MM.1S (cell line): Measurements from ENCODE around the gene TRNP1.

Experiments used
- DNase-seq: peaks from one replicate; pipeline ENCODE4 v3.0.0-alpha.2; 2015
- H2AFZ ChIP-seq: fragments of 300-600 bp; sonication (generic); 2 replicates; pipeline ENCODE4 v1.6.0; 2016; ENCODE audit warnings: antibody characterized with exemption, low read length
- H3F3A ChIP-seq: fragments of 300-600 bp; sonication (generic); 2 replicates; pipeline ENCODE4 v1.6.1; 2016; ENCODE audit warnings: mild to moderate bottlenecking, antibody characterized with exemption, low read length, moderate library complexity, mixed read lengths; ENCODE audit not compliant: insufficient read depth
- H3K27ac ChIP-seq: fragments of 300-600 bp; sonication (generic); 2 replicates; pipeline ENCODE4 v1.5.1; 2016; ENCODE audit warnings: mild to moderate bottlenecking, low read length
- H3K27me3 ChIP-seq: fragments of 300-600 bp; sonication (generic); replicated peaks from 2 replicates; pipeline ENCODE4 v1.6.0; 2016; ENCODE audit warnings: low read length; ENCODE audit not compliant: insufficient read depth
- H3K36me3 ChIP-seq: fragments of 300-600 bp; sonication (generic); replicated peaks from 2 replicates; pipeline ENCODE4 v1.6.1; 2016; ENCODE audit warnings: mild to moderate bottlenecking, low read length, mixed read lengths; ENCODE audit not compliant: insufficient read depth
- H3K4me1 ChIP-seq: fragments of 300-600 bp; sonication (generic); 2 replicates; pipeline ENCODE4 v1.6.1; 2016; ENCODE audit warnings: low read length, mixed read lengths
- H3K4me2 ChIP-seq: fragments of 300-600 bp; sonication (generic); 2 replicates; pipeline ENCODE4 v1.6.0; 2016; ENCODE audit warnings: low read depth, low read length
- H3K4me3 ChIP-seq: fragments of 300-600 bp; sonication (generic); 2 replicates; pipeline ENCODE4 v1.5.1; 2016; ENCODE audit warnings: low read length, mixed read lengths
- H3K79me2 ChIP-seq: fragments of 300-600 bp; sonication (generic); 2 replicates; pipeline ENCODE4 v1.6.1; 2016; ENCODE audit warnings: mixed run types, low read length, mixed read lengths
- H3K9ac ChIP-seq: fragments of 300-600 bp; sonication (generic); 2 replicates; pipeline ENCODE4 v1.6.1; 2016; ENCODE audit warnings: low read length, mixed read lengths
- H3K9me2 ChIP-seq: fragments of 300-600 bp; sonication (generic); replicated peaks from 2 replicates; pipeline ENCODE4 v1.6.1; 2016; ENCODE audit warnings: mild to moderate bottlenecking, low read length, mixed read lengths; ENCODE audit not compliant: insufficient read depth
- H3K9me3 ChIP-seq: fragments of 300-600 bp; sonication (generic); replicated peaks from 2 replicates; pipeline ENCODE4 v1.6.1; 2016; ENCODE audit warnings: mild to moderate bottlenecking, low read length, mixed read lengths; ENCODE audit not compliant: insufficient read depth
- H4K20me1 ChIP-seq: fragments of 300-600 bp; sonication (generic); 2 replicates; pipeline ENCODE4 v1.6.1; 2016; ENCODE audit warnings: mild to moderate bottlenecking, low read length, moderate library complexity, mixed read lengths; ENCODE audit not compliant: insufficient read depth
- CTCF ChIP-seq: fragments of 300-600 bp; sonication (generic); IDR thresholded peaks from 2 replicates; pipeline ENCODE4 v1.5.1; 2016; ENCODE audit warnings: antibody characterized with exemption, low read length, mixed read lengths
- EZH2 ChIP-seq: fragments of 300-600 bp; sonication (generic); optimal IDR thresholded peaks from 2 replicates; pipeline ENCODE3; 2017; ENCODE audit warnings: low read depth, mild to moderate bottlenecking, antibody characterized with exemption, low read length, mixed read lengths
- EZH2phosphoT487 ChIP-seq: fragments of 300-600 bp; sonication (generic); IDR thresholded peaks from 2 replicates; pipeline ENCODE4 v1.6.1; 2018; ENCODE audit warnings: antibody characterized with exemption, low read length

TRNP1 gene

DNA sequence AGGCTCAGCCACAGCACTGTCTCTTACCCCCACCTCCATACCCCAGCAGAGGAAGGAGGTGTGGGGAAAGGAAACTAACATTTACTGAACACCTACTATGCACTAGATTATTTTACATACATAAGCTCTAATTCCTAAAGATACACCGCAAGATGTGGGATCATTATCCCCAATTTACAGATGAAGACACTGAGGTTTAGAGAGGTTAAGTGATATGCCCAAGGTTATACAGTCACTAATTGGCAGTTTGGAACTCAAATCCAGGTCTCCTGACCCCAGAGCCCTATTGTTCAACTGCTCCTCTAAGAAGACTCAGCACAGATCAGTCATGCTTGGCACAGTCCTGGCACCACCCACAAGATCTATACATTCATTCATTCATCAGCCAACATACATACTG, 22.9 kb downstream of the TRNP1 start:
- TF ChIP-seq EZH2, result no peak
- TF ChIP-seq CTCF, result no peak
- no peak for TF ChIP-seq EZH2phosphoT487
- DNase-seq, result no peak
- Histone ChIP-seq H3K9ac (no peak overlapping the region), H2AFZ (no peak overlapping the region), H3K4me2 (no peak overlapping the region), H3F3A (no peaks in the 10 kb centered on the region), H3K27me3 (peaks cover 9% of the 10 kb centered on the region), H3K79me2 (no peaks in the 10 kb centered on the region), H3K9me3 (no peaks in the 10 kb centered on the region), H3K4me1 (no peaks in the 10 kb centered on the region; the same call in 1 of the 2 replicates), H3K4me3 (no peak overlapping the region), H3K27ac (no peak overlapping the region), H3K36me3 (no peaks in the 10 kb centered on the region), H3K9me2 (no peaks in the 10 kb centered on the region), H4K20me1 (no peaks in the 10 kb centered on the region)

DNA sequence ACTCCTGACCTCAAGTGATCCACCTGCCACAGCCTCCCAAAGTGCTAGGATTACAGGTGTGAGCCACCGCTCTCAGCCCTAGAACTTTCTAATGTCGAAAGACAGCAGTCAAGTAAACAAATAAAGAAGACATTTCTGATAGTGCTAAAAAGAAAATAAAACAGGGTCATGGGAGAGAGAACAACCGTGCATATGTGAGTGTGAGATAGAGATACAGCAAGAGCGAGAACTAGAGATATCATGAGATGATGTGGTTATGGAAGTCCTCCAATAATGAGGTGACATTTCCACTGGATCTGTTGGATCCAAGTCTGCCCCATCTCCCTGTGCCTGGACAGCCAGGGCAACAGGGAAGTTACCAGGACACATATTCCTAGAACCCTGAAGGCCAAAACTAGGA, 23.7 kb downstream of the TRNP1 start:
- Histone ChIP-seq H3K9me2 (no peaks in the 10 kb centered on the region), H2AFZ (no peak overlapping the region), H3K4me2 (no peak overlapping the region), H3K9ac (no peak overlapping the region), H3K27me3 (peaks cover 2% of the 10 kb centered on the region), H4K20me1 (no peaks in the 10 kb centered on the region), H3K79me2 (no peaks in the 10 kb centered on the region), H3K36me3 (no peaks in the 10 kb centered on the region), H3F3A (no peaks in the 10 kb centered on the region), H3K4me3 (no peak overlapping the region), H3K4me1 (no peaks in the 10 kb centered on the region; the same call in 1 of the 2 replicates), H3K27ac (no peak overlapping the region), H3K9me3 (no peaks in the 10 kb centered on the region)
- TF ChIP-seq CTCF (no peak), EZH2phosphoT487 (no peak), EZH2 (no peak)
- no peak for DNase-seq

- no peak for TF ChIP-seq CTCF
- TF ChIP-seq EZH2phosphoT487, result no peak
- TF ChIP-seq EZH2, result no peak
- H3K9me3 ChIP-seq, result no peaks in the 10 kb centered on the region
- H3K4me2 ChIP-seq, result no peak overlapping the region
- H3K27ac ChIP-seq, result no peak overlapping the region
- no peaks in the 10 kb centered on the region; the same call in 1 of the 2 replicates for H3K4me1 ChIP-seq
- DNase-seq, result no peak
- H3K27me3 ChIP-seq, result no peaks in the 10 kb centered on the region; the same call in 1 of the 2 replicates
- no peaks in the 10 kb centered on the region for H3K36me3 ChIP-seq
- H2AFZ ChIP-seq, result no peak overlapping the region
- no peak overlapping the region for H3K9ac ChIP-seq
- H3K9me2 ChIP-seq, result no peaks in the 10 kb centered on the region
- H3F3A ChIP-seq, result no peaks in the 10 kb centered on the region
- H3K4me3 ChIP-seq, result no peak overlapping the region
- H3K79me2 ChIP-seq, result no peaks in the 10 kb centered on the region
- no peaks in the 10 kb centered on the region for H4K20me1 ChIP-seq
Observed at GRCh38 chr1:27018316-27018715, 24.8 kb downstream of the TRNP1 start.
